GM23338 (cell line): Measurements from ENCODE around the gene USH1G. TPM values are rescaled to one million over a fixed set of nuclear protein-coding genes. Genes with fewer than 3 reads are reported as not detected.
"Not testable (repeated sequence)": the region's sequence is repeated elsewhere in the genome, so short reads cannot be mapped to it uniquely, and the experiment has no call there.

Experiments
- ATAC-seq: fragments of 200-7000 bp; cut with Tn5 transposase; 3 replicates; pipeline ENCODE4 v1.9.1; 2020
- DNase-seq: peaks from one replicate; pipeline ENCODE4 v3.0.0-alpha.2; 2015; ENCODE audit warnings: low spot score
- H2AFZ ChIP-seq: fragments of 200-600 bp; sonication (generic); 2 replicates; pipeline ENCODE4 v1.8.0; 2016; ENCODE audit warnings: antibody characterized with exemption, mild to moderate bottlenecking, moderate library complexity
- H3F3A ChIP-seq: fragments of 200-600 bp; sonication (generic); replicated peaks from 2 replicates; pipeline ENCODE4 v1.8.0; 2017; ENCODE audit warnings: antibody characterized with exemption, mixed run types, low read depth
- H3K27ac ChIP-seq: fragments of 200-600 bp; sonication (generic); 2 replicates; pipeline ENCODE4 v1.6.1; 2016; ENCODE audit warnings: low read depth
- H3K27me3 ChIP-seq: fragments of 200-600 bp; sonication (generic); 2 replicates; pipeline ENCODE4 v1.8.0; 2016; ENCODE audit warnings: mild to moderate bottlenecking, mixed run types, moderate library complexity; ENCODE audit not compliant: insufficient read depth
- H3K36me3 ChIP-seq: fragments of 200-600 bp; sonication (generic); 2 replicates; pipeline ENCODE4 v1.8.0; 2016; ENCODE audit warnings: mild to moderate bottlenecking; ENCODE audit not compliant: insufficient read depth
- H3K4me1 ChIP-seq: fragments of 200-600 bp; sonication (generic); 2 replicates; pipeline ENCODE4 v1.8.0; 2016; ENCODE audit warnings: mild to moderate bottlenecking, moderate library complexity; ENCODE audit not compliant: insufficient read depth
- H3K4me2 ChIP-seq: fragments of 200-600 bp; sonication (generic); 2 replicates; pipeline ENCODE4 v1.7.1; 2017; ENCODE audit warnings: mixed run types
- H3K4me3 ChIP-seq: fragments of 200-600 bp; sonication (generic); 2 replicates; pipeline ENCODE4 v1.6.1; 2016; ENCODE audit warnings: mixed run types
- H3K79me2 ChIP-seq: fragments of 200-600 bp; sonication (generic); replicated peaks from 2 replicates; pipeline ENCODE4 v1.8.0; 2017; ENCODE audit warnings: mild to moderate bottlenecking; ENCODE audit not compliant: insufficient read depth
- H3K9me2 ChIP-seq: fragments of 200-600 bp; sonication (generic); 2 replicates; pipeline ENCODE4 v1.8.0; 2017; ENCODE audit not compliant: insufficient read depth
- H4K20me1 ChIP-seq: fragments of 200-600 bp; sonication (generic); replicated peaks from 2 replicates; pipeline ENCODE4 v1.8.0; 2017; ENCODE audit warnings: mild to moderate bottlenecking; ENCODE audit not compliant: insufficient read depth
- H3K27ac Mint-ChIP-seq: 2 replicates; pipeline ENCODE4 v1.8.0; 2020; ENCODE audit warnings: inconsistent platforms, mild to moderate bottlenecking, moderate library complexity, mixed read lengths
- H3K27me3 Mint-ChIP-seq: 3 replicates; pipeline ENCODE4 v1.8.0; 2022; ENCODE audit warnings: low read depth, mild to moderate bottlenecking, moderate library complexity, mixed read lengths, inconsistent platforms; ENCODE audit not compliant: insufficient read depth, poor library complexity
- H3K36me3 Mint-ChIP-seq: 3 replicates; pipeline ENCODE4 v1.8.0; 2021; ENCODE audit warnings: low read depth, mild to moderate bottlenecking, inconsistent platforms, moderate library complexity, mixed read lengths
- H3K4me1 Mint-ChIP-seq: 3 replicates; pipeline ENCODE4 v1.8.0; 2020; ENCODE audit warnings: mild to moderate bottlenecking, inconsistent platforms, mixed read lengths
- H3K4me3 Mint-ChIP-seq: 3 replicates; pipeline ENCODE4 v1.8.0; 2021; ENCODE audit warnings: moderate library complexity, mild to moderate bottlenecking, inconsistent platforms, mixed read lengths
- H3K9me3 Mint-ChIP-seq: 3 replicates; pipeline ENCODE4 v1.8.0; 2020; ENCODE audit warnings: moderate library complexity, mild to moderate bottlenecking, inconsistent platforms, mixed read lengths
- CTCF ChIP-seq, 2 experiments: fragments of 200-600 bp in 1 of 2; sonication (generic) in 1 of 2; conservative IDR thresholded peaks; 2 replicates each; pipeline versions ENCODE4 v1.5.1 to v1.6.1; 2016 to 2017; ENCODE audit warnings: antibody characterized with exemption in 2 of 2, low read depth in 2 of 2, mild to moderate bottlenecking in 2 of 2, moderate library complexity in 1 of 2
- ETS1 ChIP-seq: IDR thresholded peaks from 2 replicates; pipeline ENCODE4 v1.6.1; 2016; ENCODE audit warnings: antibody characterized with exemption
- EZH2phosphoT487 ChIP-seq: fragments of 200-600 bp; sonication (generic); IDR thresholded peaks from one replicate; pipeline ENCODE4 v1.8.1; 2018; ENCODE audit warnings: antibody characterized with exemption; ENCODE audit not compliant: unreplicated experiment
- JUNB ChIP-seq: IDR thresholded peaks from one replicate; pipeline ENCODE4 v1.6.1; 2016; ENCODE audit warnings: antibody characterized with exemption; ENCODE audit not compliant: unreplicated experiment
- NANOG ChIP-seq: IDR thresholded peaks from 2 replicates; pipeline ENCODE4 v1.6.1; 2016; ENCODE audit warnings: antibody characterized with exemption, borderline replicate concordance
- POLR2AphosphoS5 ChIP-seq: IDR thresholded peaks from 2 replicates; pipeline ENCODE4 v1.6.1; 2016; ENCODE audit warnings: antibody characterized with exemption, low read depth
- STAT1 ChIP-seq: IDR thresholded peaks from one replicate; pipeline ENCODE4 v1.6.1; 2016; ENCODE audit warnings: antibody characterized with exemption; ENCODE audit not compliant: unreplicated experiment
- ZNF331 ChIP-seq: fragments of 250-450 bp; sonication (Bioruptor Pico); IDR thresholded peaks from 2 replicates; pipeline ENCODE4 v1.5.0; 2020; ENCODE audit warnings: low read depth, mild to moderate bottlenecking, moderate library complexity
- ZNF462 ChIP-seq: fragments of 250-450 bp; sonication (Bioruptor Pico); IDR thresholded peaks from 2 replicates; pipeline ENCODE4 v1.5.0; 2020; ENCODE audit warnings: mild to moderate bottlenecking, moderate library complexity
- polyA plus RNA-seq: library from polyadenylated mRNA; unstranded; fragments of >200 nt; fragmentation: Nextera tagmentation; extraction: Ambion mirVana; gene quantifications from 2 replicates; pipeline ENCODE4 v1.2.1, GENCODE V29; 2016
- total RNA-seq: library from RNA; depleted of rRNA; stranded (reverse); fragments of >200 nt; shearing (Covaris generic); gene quantifications from 2 replicates; pipeline ENCODE4 v1.2.3, GENCODE V29; 2014

USH1G gene
- total and polyA plus RNA-seq, 2 experiments from 2014 or later, result 0.34 to 1.7 TPM

- not testable (repeated sequence) for H3K4me3 Mint-ChIP-seq, DNase-seq, H3K79me2 ChIP-seq, H3K36me3 ChIP-seq, H3K27ac Mint-ChIP-seq, ATAC-seq, H3K36me3 Mint-ChIP-seq, H2AFZ ChIP-seq, H3K4me3 ChIP-seq, H4K20me1 ChIP-seq, H3K27ac ChIP-seq, H3K9me3 Mint-ChIP-seq, H3K9me2 ChIP-seq, H3K27me3 ChIP-seq, H3F3A ChIP-seq, H3K4me2 ChIP-seq
- H3K4me1 ChIP-seq, result peaks cover 31% of the 10 kb centered on the region
- H3K27me3 Mint-ChIP-seq, result peaks cover 11% of the 10 kb centered on the region
- peaks cover 37% of the 10 kb centered on the region for H3K4me1 Mint-ChIP-seq
Observed at GRCh38 chr17:74906214-74906793, 16.8 kb downstream of the USH1G start.

GRCh38 chr17:74904687-74905409 lies 18.2 kb downstream of the USH1G start:
- H3K4me2 ChIP-seq, result no peak overlapping the region
- no peaks in the 10 kb centered on the region for H3K79me2 ChIP-seq
- peaks cover 3% of the 10 kb centered on the region; the same call in 1 of the 3 replicates for H3K36me3 Mint-ChIP-seq
- no peak overlapping the region for H2AFZ ChIP-seq
- H3K27ac Mint-ChIP-seq, result no peak overlapping the region
- ATAC-seq (no peak), DNase-seq (no peak)
- H3K9me2 ChIP-seq, result no peaks in the 10 kb centered on the region
- peaks cover 24% of the 10 kb centered on the region for H3K4me1 Mint-ChIP-seq
- H3K27ac ChIP-seq, result no peak overlapping the region
- peaks cover 5% of the 10 kb centered on the region; the same call in 2 of the 3 replicates for H3K9me3 Mint-ChIP-seq
- no peak overlapping the region for H3K4me3 Mint-ChIP-seq
- 0 out of 2 replicates have a peak, but pooled peaks cover 4% of the 10 kb centered on the region for H3F3A ChIP-seq
- H3K4me1 ChIP-seq, result peaks cover 17% of the 10 kb centered on the region
- no peaks in the 10 kb centered on the region for H3K27me3 ChIP-seq
- H3K4me3 ChIP-seq, result no peak overlapping the region
- peaks cover 12% of the 10 kb centered on the region for H3K27me3 Mint-ChIP-seq
- H4K20me1 ChIP-seq, result no peaks in the 10 kb centered on the region
- H3K36me3 ChIP-seq, result no peaks in the 10 kb centered on the region
- TF ChIP-seq NANOG, result no peak
- no peak for TF ChIP-seq ETS1
- TF ChIP-seq ZNF462 (CRISPR knock-in tag), result no peak
- TF ChIP-seq ZNF331, result no peak
- TF ChIP-seq EZH2phosphoT487, result no peak
- TF ChIP-seq STAT1, result no peak
- TF ChIP-seq POLR2AphosphoS5, result no peak
- TF ChIP-seq JUNB, result no peak
- TF ChIP-seq CTCF (conservative IDR thresholded peaks at IDR 0.05; ENCODE audit: low read depth in 2 of 2), result no peak
